HG03558 (cell line): ENCODE results near the gene HELZ.
"Not testable (repeated sequence)": the region's sequence is repeated elsewhere in the genome, so short reads cannot be mapped to it uniquely, and the experiment has no call there.

Source experiments
- ATAC-seq: cut with Tn5 transposase; IDR thresholded peaks from one replicate; pipeline ENCODE4 v1.9.1; 2021; ENCODE audit warnings: moderate number of reproducible peaks; ENCODE audit not compliant: unreplicated experiment; ENCODE audit errors: extremely low read depth

The HELZ gene

DNA sequence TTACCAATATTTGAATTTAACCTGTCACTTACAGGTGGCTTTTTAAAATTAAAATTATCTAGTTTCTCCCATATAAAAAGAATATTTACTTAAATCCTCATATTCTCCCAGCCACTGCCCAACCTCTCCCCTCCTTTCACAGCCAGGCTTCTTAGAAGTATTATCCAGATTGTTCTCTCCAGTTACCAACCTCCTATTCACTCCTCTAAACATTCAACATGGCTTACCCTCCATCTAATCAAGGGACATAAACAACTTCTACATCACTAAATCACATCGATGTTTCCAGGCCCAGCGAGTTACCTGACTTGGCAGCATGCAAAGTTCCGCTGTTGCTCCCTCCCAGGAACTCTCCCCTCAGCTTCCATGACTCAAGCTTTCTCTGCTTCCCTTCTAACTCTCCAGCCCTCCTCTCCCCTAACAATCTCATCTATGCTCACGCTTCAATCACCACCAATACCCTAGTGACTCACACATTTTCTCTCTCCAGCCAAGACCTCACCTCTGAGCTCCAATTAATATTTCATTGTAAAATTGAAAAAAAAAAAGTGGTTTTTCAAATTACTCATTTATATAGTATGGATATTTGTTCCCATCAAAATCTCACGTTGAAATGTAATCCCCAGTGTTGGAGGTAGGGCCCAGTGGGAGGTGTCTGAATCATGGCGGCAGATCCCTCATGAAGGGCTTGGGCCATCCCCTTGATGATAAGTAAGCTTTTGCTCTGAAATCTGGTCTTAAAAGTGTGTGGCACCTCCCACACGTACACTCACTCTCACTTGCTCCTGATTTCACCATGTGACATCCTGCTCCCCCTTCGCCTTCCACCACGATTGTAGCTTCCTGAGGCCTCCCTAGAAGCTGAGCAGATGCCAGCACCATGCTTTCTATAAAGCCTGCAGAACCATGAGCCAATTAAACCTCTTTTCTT lies 88.5 kb downstream of the HELZ start:
- ATAC-seq, result no peak

DNA sequence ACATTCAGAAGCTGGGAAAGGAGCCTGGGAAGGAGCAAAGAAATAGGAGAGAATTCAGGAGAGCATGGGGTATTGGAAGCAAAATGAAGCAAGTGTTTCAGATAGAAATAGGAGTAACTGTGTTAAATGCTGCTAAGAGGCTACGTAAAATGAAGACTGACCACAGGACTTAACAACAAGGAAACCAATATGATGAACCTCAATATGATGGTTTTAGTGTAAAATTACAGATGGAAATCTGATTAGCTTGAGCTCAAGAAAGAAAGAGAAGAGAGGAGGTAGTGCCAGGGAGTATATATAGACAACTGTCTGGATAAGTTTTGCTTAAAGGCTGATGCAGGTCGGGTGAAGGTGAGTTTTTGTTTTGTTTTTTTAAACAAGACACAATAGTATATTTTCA lies 92.2 kb downstream of the HELZ start:
- no peak for ATAC-seq

DNA sequence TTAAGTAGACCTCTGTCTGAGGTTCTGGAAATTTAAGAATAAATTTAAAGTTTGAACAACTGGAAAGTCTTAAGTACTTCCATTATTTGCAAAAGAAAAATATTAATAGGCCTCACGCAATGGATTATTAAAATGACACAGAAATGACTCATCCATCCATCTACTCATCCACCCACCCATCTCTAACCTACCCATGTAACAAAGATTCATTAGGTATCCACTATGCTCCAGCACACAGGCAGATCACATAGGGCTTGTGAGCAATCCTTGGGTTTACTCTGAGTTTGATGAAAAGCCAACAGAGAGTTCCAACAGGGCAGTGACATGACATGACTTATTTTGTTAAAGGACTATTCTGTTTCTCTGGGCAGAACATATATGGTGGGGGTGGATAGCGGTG lies 93.3 kb downstream of the HELZ start:
- no peak for ATAC-seq

- ATAC-seq, result no peak
Observed at GRCh38 chr17:67150826-67151225, 94.2 kb downstream of the HELZ start.

- ATAC-seq, result no peak
Observed at GRCh38 chr17:67148352-67148751, 96.6 kb downstream of the HELZ start.

DNA sequence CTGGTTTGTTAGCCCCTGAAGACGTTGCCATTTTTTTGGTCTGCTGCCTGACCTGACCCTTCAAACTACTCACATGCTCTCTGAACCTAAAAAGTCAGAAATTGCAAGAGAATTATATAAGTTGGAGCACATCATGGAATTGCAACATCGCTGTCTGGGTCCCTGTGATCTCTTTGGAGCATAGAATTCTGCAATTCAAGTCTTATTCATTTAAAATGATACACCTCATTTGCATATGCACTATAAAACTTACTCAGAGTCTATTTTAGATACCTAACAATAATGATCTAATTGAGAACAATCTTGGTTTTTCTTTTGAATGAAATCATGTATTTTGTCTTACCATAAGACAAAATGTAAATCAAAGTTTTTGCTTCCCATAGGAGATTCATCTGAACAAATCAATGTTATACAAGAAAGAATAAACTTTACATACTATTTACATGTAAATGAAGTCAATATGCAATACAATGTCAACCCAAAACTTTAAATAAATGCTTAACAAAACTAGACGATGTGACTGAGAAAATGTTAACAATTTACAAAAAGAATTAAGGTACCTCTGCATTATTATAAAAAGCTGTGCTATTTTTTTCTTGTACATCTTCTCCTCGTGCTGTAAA lies 99.7 kb downstream of the HELZ start:
- no peak for ATAC-seq

DNA sequence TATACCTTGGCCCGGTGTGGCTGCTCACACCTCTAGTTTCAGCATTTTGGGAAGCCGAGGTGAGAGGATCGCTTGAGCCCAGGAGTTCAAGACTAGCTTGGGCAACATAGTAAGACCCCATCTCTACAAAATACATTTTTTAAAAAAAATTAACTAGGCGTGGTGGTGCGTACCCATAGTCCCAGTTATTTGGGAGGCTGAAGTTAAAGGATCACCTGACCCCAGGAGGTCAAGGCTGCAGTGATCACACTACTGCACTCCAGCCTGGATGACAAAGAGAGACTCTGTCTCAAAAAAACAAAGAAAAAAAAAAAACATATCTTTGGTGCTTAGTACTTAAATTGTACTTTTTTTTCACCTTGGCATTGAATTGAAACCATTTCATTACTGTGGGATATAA lies 101.7 kb downstream of the HELZ start:
- ATAC-seq, result no peak

DNA sequence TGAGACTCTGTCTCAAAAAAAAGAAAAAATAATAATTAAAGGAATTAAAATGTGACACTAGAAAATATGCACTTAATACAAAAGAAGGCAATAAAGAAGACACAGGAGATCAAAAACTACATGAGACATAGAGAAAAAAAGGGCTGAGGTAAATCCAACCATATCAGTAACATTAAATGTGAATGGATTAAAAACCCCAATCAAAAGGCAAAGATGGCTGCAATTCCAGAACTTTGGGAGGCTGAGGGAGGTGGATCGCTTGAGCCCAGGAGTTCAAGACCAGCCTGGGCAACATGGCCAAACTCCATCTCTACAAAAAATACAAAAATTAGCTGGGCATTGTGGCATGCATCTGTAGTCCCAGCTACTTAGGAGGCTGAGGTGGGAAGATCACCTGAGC lies 103.0 kb downstream of the HELZ start:
- ATAC-seq, result not testable (repeated sequence)

- ATAC-seq, result no peak
Observed at GRCh38 chr17:67139784-67140665, 105.0 kb downstream of the HELZ start.

DNA sequence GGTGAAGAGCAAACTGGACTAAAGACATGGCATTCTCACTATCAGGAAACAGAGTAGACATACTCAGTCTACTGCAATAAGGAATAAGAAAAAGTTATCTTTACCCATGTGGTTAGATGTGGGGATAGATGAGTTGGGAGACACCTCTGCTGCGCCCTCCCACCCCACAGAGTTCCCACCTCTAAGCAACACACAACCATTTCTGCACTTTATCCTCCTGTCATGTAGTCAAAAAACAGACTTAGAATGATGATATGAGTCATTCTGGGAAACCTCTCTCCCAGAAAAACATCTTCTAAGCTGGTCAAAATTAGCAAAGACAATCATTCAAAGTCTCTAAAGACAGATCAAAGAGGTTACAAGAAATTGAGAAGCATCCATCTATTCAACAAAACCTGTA lies 105.7 kb downstream of the HELZ start:
- ATAC-seq, result no peak

GRCh38 chr17:67138392-67138791 lies 106.6 kb downstream of the HELZ start:
- no peak for ATAC-seq

DNA sequence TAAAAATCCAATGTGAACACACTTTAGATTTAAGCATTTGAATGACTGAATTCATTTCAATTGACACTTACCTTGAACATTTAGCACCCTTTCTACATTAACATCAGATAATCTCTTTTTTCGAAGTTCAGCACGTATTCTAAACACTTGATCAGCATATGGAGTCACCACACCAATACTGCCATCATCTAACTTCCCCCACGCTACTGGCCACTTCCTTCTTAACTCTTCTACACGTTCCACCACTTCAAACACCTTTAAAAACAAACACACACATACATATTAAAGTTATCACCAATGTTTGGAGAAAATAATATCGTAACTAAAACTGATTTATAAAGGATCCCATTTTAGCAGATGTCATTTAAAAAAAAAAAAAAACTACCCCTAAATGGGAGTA lies 107.1 kb downstream of the HELZ start:
- no peak for ATAC-seq

DNA sequence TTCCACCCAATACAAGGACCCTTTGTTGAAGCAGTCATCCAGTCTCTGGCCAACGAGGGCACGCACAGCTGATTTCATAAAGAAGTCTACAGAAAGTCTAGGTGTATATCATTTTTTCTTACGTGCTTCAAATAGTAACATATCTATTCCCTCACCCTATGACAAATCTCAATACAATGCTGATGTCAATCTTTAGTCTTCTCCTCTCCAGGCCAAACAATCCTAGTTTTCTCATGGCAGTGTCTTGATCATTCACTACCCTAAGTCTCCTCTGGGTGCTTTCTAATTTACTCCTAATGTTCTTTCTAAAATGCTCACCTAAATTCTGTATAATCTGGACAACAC lies 108.0 kb downstream of the HELZ start:
- no peak for ATAC-seq

GRCh38 chr17:67136191-67137025 lies 108.6 kb downstream of the HELZ start:
- no peak for ATAC-seq

DNA sequence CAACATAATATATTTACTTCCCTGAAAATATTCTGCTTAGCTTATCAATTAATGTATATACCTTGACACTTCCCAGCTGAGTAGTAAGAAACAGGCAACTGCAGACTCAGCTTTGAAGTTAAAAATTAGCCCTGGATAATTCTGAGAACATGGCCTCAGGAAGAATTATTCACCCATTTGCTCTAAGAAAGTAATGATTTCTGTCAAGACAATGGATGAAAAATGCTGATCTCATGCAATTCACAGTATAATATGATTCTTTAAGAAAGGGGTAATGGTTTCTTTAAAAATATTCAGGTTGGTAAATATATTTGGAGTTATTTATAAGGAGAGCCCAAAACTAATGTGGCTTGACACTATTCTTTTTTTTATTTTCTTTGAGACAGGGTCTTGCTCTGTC lies 111.8 kb downstream of the HELZ start:
- no peak for ATAC-seq

GRCh38 chr17:67132366-67132765 lies 112.6 kb downstream of the HELZ start:
- no peak for ATAC-seq

GRCh38 chr17:67130768-67131167 lies 114.2 kb downstream of the HELZ start:
- ATAC-seq, result no peak

DNA sequence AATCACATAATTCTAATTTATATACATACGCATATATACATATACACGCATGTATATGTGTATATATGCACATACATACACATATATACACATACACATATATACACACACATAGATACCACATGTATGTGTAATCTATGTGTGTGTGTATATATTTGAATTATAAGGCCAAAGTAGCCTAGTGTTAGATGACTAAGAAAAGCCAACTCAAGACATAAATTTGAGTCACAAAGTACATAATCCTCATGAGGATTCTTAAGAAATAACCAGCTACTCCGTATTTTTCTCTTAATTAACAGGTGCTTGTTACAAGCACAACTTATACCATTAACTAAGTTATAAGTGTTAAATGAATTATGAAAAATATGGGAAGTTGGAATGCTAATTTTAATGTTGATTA lies 115.7 kb downstream of the HELZ start:
- no peak for ATAC-seq

GRCh38 chr17:67128700-67129099 lies 116.3 kb downstream of the HELZ start:
- ATAC-seq, result no peak

DNA sequence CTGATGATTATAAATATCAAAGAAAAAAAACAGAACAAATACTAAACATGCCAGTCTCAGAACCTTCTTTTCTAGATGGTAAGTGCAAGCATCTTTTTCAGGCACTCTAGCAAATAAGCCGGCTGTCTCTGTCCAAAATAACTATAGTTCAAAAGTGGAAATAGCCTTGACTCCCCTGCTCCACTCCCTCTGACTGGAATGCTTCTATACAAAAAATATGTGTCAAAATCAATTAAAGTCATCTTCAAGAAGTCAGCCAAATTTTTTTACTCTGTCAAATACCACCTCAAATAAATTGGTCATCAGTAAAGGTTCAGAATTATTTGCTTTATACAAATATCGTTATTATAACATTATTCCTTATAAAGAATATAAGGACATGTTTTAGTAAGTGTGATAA lies 117.1 kb downstream of the HELZ start:
- no peak for ATAC-seq
